ENCODE data around the gene MLIP.

MLIP gene

DNA sequence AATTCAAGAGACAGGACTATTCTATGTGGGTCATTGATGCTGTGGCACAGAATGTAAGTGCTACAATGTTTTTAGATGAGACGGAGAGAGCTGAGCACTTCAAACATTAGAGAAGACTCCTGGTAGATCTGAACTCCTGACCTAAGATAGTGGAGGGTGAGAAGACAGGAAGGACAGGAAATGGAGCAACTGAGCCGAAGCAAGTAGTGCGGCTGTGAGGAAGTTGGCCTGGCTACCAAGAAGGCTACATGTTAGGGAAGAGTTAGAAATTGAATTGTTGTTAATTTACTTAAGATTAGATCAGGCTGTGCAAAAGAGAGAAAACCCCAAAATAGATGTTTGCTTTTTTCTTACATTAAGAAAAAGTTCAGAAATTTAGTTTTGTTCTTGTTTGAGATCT lies 14.4 kb upstream of the MLIP start:
- Histone ChIP-seq H3K9me3 (ENCODE audit: control insufficient read depth, low read length) (no peaks in the 10 kb centered on the region), H3K4me1 (ENCODE audit: control insufficient read depth, insufficient read depth, low read length) (no peaks in the 10 kb centered on the region), H3K27me3 (ENCODE audit: control insufficient read depth, insufficient read depth, low read length, poor library complexity, severe bottlenecking) (no peaks in the 10 kb centered on the region), H3K27ac (ENCODE audit: insufficient read depth, low read depth, low read length, poor library complexity, severe bottlenecking) (no peak overlapping the region), H3K36me3 (ENCODE audit: control insufficient read depth, insufficient read depth, low read length) (no peaks in the 10 kb centered on the region), H3K4me3 (ENCODE audit: insufficient read depth, low read depth, low read length) (no peak overlapping the region)
- WGBS, 2 experiments: 93 to 99% methylated on average over 3 of the region's 3 CpGs

DNA sequence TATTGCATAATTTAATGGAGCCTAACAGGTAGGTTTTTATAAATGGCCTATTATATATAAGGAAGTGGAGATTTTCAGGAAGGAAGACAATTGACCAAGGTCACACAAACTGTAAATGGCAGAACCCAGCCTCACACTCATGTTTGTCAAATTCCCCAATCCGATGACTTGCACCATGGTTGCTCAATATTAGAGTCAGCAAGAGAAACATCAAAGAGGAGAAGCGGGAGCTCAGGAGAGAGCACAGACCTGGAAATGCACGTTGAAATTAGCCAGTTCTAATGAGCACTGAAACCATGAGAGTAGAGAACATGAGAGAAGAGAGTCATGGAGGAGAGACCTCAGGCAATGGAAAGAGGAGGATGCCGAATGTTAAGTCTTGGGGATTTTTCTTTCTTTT lies 13.5 kb upstream of the MLIP start:
- WGBS, 2 experiments: 68 to 71% methylated on average over 4 of the region's 4 CpGs
- Histone ChIP-seq H3K36me3 (ENCODE audit: control insufficient read depth, insufficient read depth, low read length) (no peaks in the 10 kb centered on the region), H3K4me3 (ENCODE audit: insufficient read depth, low read depth, low read length) (no peak overlapping the region), H3K27ac (ENCODE audit: insufficient read depth, low read depth, low read length, poor library complexity, severe bottlenecking) (no peak overlapping the region), H3K27me3 (ENCODE audit: control insufficient read depth, insufficient read depth, low read length, poor library complexity, severe bottlenecking) (no peaks in the 10 kb centered on the region), H3K9me3 (ENCODE audit: control insufficient read depth, low read length) (no peaks in the 10 kb centered on the region), H3K4me1 (ENCODE audit: control insufficient read depth, insufficient read depth, low read length) (no peaks in the 10 kb centered on the region)

DNA sequence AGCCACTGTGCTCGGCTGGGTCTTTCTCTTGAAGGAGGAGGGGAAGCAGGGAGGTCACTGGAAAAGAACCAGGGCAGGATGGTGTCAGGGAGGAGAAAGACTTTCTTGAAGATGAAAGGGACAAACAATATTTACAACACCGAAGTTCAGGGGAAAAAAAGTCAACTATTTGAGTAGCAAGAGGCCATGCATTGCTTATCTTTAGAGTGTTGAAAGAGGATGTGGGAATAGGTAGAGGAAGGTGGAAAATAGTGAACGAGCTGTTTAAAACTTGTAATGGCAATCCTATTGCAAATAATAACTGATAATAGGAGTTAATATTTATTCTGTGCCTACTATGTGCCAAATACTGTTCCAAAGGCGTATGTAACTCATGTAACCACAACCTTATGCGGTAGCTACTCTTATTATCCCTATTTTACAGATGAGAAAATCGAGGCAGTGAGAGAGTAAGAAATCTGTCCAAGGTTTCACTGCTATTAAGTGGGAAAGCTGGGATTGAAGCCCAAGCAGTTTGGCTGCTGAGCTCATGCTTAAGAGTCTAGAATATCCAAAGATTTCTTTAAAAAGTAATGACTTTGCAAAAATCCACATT lies 12.7 kb upstream of the MLIP start:
- Histone ChIP-seq H3K27ac (ENCODE audit: insufficient read depth, low read depth, low read length, poor library complexity, severe bottlenecking) (no peak overlapping the region), H3K27me3 (ENCODE audit: control insufficient read depth, insufficient read depth, low read length, poor library complexity, severe bottlenecking) (no peaks in the 10 kb centered on the region), H3K9me3 (ENCODE audit: control insufficient read depth, low read length) (no peaks in the 10 kb centered on the region), H3K4me3 (ENCODE audit: insufficient read depth, low read depth, low read length) (no peak overlapping the region), H3K4me1 (ENCODE audit: control insufficient read depth, insufficient read depth, low read length) (no peaks in the 10 kb centered on the region), H3K36me3 (ENCODE audit: control insufficient read depth, insufficient read depth, low read length) (no peaks in the 10 kb centered on the region)
- 87 to 90% methylated on average over 6 of the region's 6 CpGs for WGBS, 2 experiments

DNA sequence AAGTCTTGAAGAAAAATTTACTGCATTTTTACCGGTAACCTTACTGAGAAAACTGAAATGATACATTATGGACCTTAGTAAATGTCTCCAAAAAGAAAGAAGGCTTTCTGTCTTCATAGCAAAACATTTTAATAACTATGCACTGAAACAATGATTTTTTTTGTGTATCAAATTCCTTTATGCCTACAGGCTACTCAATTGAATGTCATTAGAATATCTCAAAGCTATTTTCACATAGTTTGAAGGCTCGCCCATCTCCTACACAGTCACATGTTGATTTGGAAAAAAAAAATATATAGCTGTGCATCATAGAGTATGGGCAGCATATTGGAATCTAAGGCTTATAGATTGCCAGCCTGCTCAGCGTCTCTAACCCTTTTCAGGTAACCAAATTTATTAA lies 12.0 kb upstream of the MLIP start:
- 95% methylated on average over 3 of the region's 3 CpGs; no CpG with 5 or more reads in 1 of the 2 experiments for WGBS, 2 experiments
- H3K27ac ChIP-seq (ENCODE audit: insufficient read depth, low read depth, low read length, poor library complexity, severe bottlenecking): no peak overlapping the region

DNA sequence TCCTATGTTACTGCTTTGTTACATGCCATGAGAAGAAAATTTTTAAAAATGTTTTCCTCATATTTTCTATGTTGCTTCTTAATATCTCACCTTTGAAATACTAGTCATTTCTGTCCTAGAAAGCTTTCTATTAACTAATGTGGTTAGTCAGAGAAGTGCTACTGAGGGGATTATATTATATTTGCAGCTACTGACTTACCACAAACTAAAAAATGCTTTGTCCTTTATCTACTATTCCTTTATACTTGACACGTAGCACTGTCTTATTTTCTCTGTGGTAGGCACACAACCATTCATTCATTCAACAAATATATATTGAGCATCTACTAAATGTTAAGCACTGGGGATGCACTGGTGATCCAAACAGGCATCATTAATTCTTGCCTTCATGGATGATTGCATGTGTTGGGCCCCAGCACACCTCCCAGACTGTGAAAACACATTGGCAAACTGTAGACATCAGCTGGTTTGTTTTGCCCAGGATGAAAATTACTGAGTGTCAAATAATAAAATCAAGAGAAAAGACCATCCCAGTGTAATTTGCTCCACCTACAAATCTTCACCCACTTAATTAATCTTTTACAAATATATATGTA lies 10.7 kb upstream of the MLIP start:
- H3K36me3 ChIP-seq (ENCODE audit: control insufficient read depth, insufficient read depth, low read length): no peaks in the 10 kb centered on the region
- WGBS, 2 experiments: 81 to 93% methylated on average over 1 of the region's 1 CpG
- H3K27ac ChIP-seq (ENCODE audit: insufficient read depth, low read depth, low read length, poor library complexity, severe bottlenecking): no peak overlapping the region
- no peaks in the 10 kb centered on the region for H3K9me3 ChIP-seq (ENCODE audit: control insufficient read depth, low read length)
- H3K27me3 ChIP-seq (ENCODE audit: control insufficient read depth, insufficient read depth, low read length, poor library complexity, severe bottlenecking): no peaks in the 10 kb centered on the region
- no peak overlapping the region for H3K4me3 ChIP-seq (ENCODE audit: insufficient read depth, low read depth, low read length)
- no peaks in the 10 kb centered on the region for H3K4me1 ChIP-seq (ENCODE audit: control insufficient read depth, insufficient read depth, low read length)

More for the DNA sequence above, 12.0 kb upstream of the MLIP start:
- Histone ChIP-seq H3K4me1 (ENCODE audit: control insufficient read depth, insufficient read depth, low read length) (no peaks in the 10 kb centered on the region), H3K36me3 (ENCODE audit: control insufficient read depth, insufficient read depth, low read length) (no peaks in the 10 kb centered on the region), H3K9me3 (ENCODE audit: control insufficient read depth, low read length) (no peaks in the 10 kb centered on the region), H3K27me3 (ENCODE audit: control insufficient read depth, insufficient read depth, low read length, poor library complexity, severe bottlenecking) (no peaks in the 10 kb centered on the region), H3K4me3 (ENCODE audit: insufficient read depth, low read depth, low read length) (no peak overlapping the region)

DNA sequence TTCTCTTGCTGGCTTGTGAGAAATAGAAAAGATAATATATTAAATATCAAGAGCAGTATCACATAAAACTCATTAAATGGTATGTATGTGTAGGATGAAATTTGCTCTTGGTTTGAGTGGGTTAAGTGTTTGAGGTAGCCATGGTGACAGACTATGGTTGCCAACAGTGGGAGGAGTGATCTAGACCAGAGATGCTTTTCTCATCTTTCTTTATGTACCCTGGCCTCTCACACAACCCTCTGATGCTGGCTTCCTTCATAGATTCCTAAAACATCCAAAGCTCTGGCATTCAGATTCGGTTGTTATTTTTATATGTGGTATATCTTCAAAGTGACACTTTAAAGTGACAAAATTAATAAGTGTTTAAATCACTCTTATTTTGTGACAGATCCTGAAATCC lies 9.0 kb upstream of the MLIP start:
- no CpG with 5 or more reads among the region's 1 CpG for WGBS, 2 experiments
- Histone ChIP-seq H3K4me3 (ENCODE audit: insufficient read depth, low read depth, low read length) (no peak overlapping the region), H3K9me3 (ENCODE audit: control insufficient read depth, low read length) (no peaks in the 10 kb centered on the region), H3K36me3 (ENCODE audit: control insufficient read depth, insufficient read depth, low read length) (no peaks in the 10 kb centered on the region), H3K27ac (ENCODE audit: insufficient read depth, low read depth, low read length, poor library complexity, severe bottlenecking) (no peak overlapping the region), H3K4me1 (ENCODE audit: control insufficient read depth, insufficient read depth, low read length) (no peaks in the 10 kb centered on the region), H3K27me3 (ENCODE audit: control insufficient read depth, insufficient read depth, low read length, poor library complexity, severe bottlenecking) (no peaks in the 10 kb centered on the region)

DNA sequence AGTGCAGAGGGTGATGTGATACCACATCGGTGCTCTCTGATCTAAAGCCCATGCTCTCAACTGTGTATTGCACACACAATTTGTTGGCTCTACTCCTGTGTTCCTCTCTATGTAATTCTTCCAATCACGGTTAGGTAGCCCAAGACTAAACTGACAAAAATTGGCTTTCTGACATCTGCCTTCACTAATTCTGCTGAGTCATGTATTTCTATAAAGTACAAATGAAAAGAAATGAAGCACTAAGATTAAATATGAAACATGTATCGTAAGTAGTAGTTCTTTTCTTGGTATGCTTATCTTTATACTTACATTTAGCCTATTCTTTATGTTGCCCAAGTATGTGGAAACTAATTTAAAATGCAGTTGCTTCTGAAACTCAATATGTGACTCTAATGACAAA lies 7.7 kb upstream of the MLIP start:
- WGBS, 2 experiments: 90 to 95% methylated on average over 2 to 3 of the region's 3 CpGs
- Histone ChIP-seq H3K9me3 (ENCODE audit: control insufficient read depth, low read length) (no peaks in the 10 kb centered on the region), H3K27ac (ENCODE audit: insufficient read depth, low read depth, low read length, poor library complexity, severe bottlenecking) (no peak overlapping the region), H3K27me3 (ENCODE audit: control insufficient read depth, insufficient read depth, low read length, poor library complexity, severe bottlenecking) (no peaks in the 10 kb centered on the region), H3K36me3 (ENCODE audit: control insufficient read depth, insufficient read depth, low read length) (no peaks in the 10 kb centered on the region), H3K4me3 (ENCODE audit: insufficient read depth, low read depth, low read length) (no peak overlapping the region), H3K4me1 (ENCODE audit: control insufficient read depth, insufficient read depth, low read length) (no peaks in the 10 kb centered on the region)

DNA sequence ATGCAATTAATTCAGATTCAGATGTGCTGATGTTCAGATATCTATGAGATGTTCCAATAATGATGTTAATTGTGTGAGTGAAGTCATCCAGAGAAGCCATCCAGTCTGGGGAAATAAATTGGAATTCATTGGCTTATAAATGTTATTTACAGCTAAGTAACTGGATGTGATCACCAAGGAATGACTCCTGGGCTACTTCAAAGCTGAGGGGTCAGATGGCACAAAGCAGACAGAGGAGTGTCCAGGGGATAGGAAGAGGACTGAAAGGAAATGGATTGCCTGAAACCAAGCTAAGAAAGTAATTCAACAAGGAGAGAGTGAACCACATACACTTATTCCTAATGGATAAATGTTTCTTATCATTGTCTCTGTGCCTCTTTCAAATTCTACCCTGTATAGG lies 4.5 kb upstream of the MLIP start:
- Histone ChIP-seq H3K4me1 (ENCODE audit: control insufficient read depth, insufficient read depth, low read length) (peaks cover 5% of the 10 kb centered on the region), H3K27me3 (ENCODE audit: control insufficient read depth, insufficient read depth, low read length, poor library complexity, severe bottlenecking) (no peaks in the 10 kb centered on the region), H3K27ac (ENCODE audit: insufficient read depth, low read depth, low read length, poor library complexity, severe bottlenecking) (no peak overlapping the region), H3K4me3 (ENCODE audit: insufficient read depth, low read depth, low read length) (no peak overlapping the region), H3K36me3 (ENCODE audit: control insufficient read depth, insufficient read depth, low read length) (no peaks in the 10 kb centered on the region), H3K9me3 (ENCODE audit: control insufficient read depth, low read length) (no peaks in the 10 kb centered on the region)

DNA sequence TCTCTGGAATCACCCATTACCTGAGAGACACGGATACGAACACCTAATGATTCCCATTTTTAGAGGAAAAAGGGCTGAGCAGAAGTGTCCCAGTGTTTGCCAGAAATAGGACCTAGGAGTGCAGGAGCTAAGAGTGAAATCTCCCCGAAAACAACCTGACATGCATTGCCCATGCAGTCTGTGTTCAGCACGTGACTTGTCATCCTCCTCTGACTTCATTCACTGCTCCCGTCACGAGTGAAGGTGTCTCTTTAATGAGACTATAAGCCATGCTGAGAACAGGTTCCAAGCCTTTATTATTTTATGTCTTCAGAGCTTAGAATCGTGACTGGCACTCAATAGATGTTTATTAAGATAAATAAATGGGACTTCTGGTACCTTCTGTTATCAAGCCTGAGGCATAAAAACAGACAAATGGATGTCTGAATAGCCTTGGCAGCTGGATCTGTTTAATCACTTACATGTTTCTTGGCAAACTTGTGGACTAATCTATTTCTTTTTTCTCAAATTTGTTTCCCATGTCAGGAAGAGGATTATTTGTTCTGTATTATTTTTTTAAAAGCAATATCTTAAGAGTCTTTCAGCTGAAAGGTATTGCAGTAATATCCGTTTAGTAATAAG lies 3.7 kb upstream of the MLIP start:
- Histone ChIP-seq H3K4me3 (ENCODE audit: insufficient read depth, low read depth, low read length) (no peak overlapping the region), H3K4me1 (ENCODE audit: control insufficient read depth, insufficient read depth, low read length) (peaks cover 5% of the 10 kb centered on the region), H3K27ac (ENCODE audit: insufficient read depth, low read depth, low read length, poor library complexity, severe bottlenecking) (no peak overlapping the region), H3K36me3 (ENCODE audit: control insufficient read depth, insufficient read depth, low read length) (no peaks in the 10 kb centered on the region), H3K27me3 (ENCODE audit: control insufficient read depth, insufficient read depth, low read length, poor library complexity, severe bottlenecking) (no peaks in the 10 kb centered on the region), H3K9me3 (ENCODE audit: control insufficient read depth, low read length) (no peaks in the 10 kb centered on the region)
- 95 to 96% methylated on average over 7 to 8 of the region's 8 CpGs for WGBS, 2 experiments

DNA sequence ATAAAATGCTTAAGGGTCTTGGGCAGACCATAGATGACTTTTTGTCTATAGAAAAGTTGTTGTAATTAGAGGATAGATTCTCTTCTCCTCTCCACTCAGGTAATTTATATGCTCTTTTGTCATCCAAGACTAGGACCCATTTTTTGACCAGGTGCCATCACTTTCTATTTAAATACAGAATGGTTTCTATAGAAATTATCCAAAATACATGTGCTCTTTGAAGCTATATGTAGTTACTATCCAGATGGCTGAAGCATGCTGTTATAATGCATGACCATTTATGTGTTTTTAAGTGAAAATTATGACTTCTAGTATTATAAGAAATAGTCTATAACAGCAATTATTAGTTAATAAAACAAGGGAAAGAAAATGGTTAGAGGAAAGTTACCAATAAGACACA lies 3.0 kb upstream of the MLIP start:
- Histone ChIP-seq H3K9me3 (ENCODE audit: control insufficient read depth, low read length) (no peaks in the 10 kb centered on the region), H3K4me1 (ENCODE audit: control insufficient read depth, insufficient read depth, low read length) (peaks cover 5% of the 10 kb centered on the region), H3K27ac (ENCODE audit: insufficient read depth, low read depth, low read length, poor library complexity, severe bottlenecking) (no peak overlapping the region)

More for the DNA sequence above, 3.0 kb upstream of the MLIP start:
- Histone ChIP-seq H3K36me3 (ENCODE audit: control insufficient read depth, insufficient read depth, low read length) (no peaks in the 10 kb centered on the region), H3K4me3 (ENCODE audit: insufficient read depth, low read depth, low read length) (no peak overlapping the region), H3K27me3 (ENCODE audit: control insufficient read depth, insufficient read depth, low read length, poor library complexity, severe bottlenecking) (no peaks in the 10 kb centered on the region)
